Natural killer cell (primary cell): ENCODE results near the gene MTOR. TPM values are rescaled to one million over a fixed set of nuclear protein-coding genes. Genes with fewer than 3 reads are reported as not detected.

Experiments used
- ATAC-seq, 3 donors: fragments of 150-1000 bp in 2 of 3; fragments of 200-7000 bp in 1 of 3; cut with Tn5 transposase; 1 replicate in 1 of 3; 2 replicates in 2 of 3; pipeline ENCODE4 v1.10.0; 2021; ENCODE audit warnings: mild to moderate bottlenecking in 2 of 3, moderate library complexity in 2 of 3
- DNase-seq, 2 donors: peaks; one replicate each; pipeline versions ENCODE4 v3.0.0 to v3.0.0-alpha.2; 2013 to 2021; ENCODE audit warnings: mixed read lengths in 1 of 2
- H3K27ac ChIP-seq: one replicate; pipeline ENCODE4 v1.5.1; 2013; ENCODE audit warnings: mild to moderate bottlenecking, low read length
- H3K27me3 ChIP-seq: one replicate; pipeline ENCODE4 v1.6.1; 2013; ENCODE audit warnings: low read length; ENCODE audit not compliant: control insufficient read depth, insufficient read depth
- H3K36me3 ChIP-seq: one replicate; pipeline ENCODE4 v1.6.1; 2013; ENCODE audit warnings: low read length; ENCODE audit not compliant: control insufficient read depth, insufficient read depth
- H3K4me1 ChIP-seq: one replicate; pipeline ENCODE4 v1.6.1; 2013; ENCODE audit warnings: low read length; ENCODE audit not compliant: control insufficient read depth, insufficient read depth
- H3K4me3 ChIP-seq: one replicate; pipeline ENCODE4 v1.5.1; 2013; ENCODE audit warnings: low read length
- H3K9me3 ChIP-seq: one replicate; pipeline ENCODE4 v1.6.1; 2013; ENCODE audit warnings: low read length; ENCODE audit not compliant: control insufficient read depth, insufficient read depth
- H3K27ac Mint-ChIP-seq, 2 donors: one replicate each; pipeline ENCODE4 v1.8.0; 2022; ENCODE audit warnings: mild to moderate bottlenecking in 2 of 2, mixed read lengths in 2 of 2, moderate library complexity in 1 of 2
- H3K27me3 Mint-ChIP-seq, 2 donors: one replicate each; pipeline ENCODE4 v1.8.0; 2022; ENCODE audit warnings: low read depth in 2 of 2, mixed read lengths in 2 of 2
- H3K36me3 Mint-ChIP-seq: one replicate; pipeline ENCODE4 v1.8.0; 2022; ENCODE audit warnings: mixed read lengths
- H3K4me1 Mint-ChIP-seq, 2 donors: one replicate each; pipeline ENCODE4 v1.8.0; 2022; ENCODE audit warnings: mixed read lengths in 2 of 2
- H3K4me3 Mint-ChIP-seq: one replicate; pipeline ENCODE4 v1.8.0; 2022; ENCODE audit warnings: mild to moderate bottlenecking, moderate library complexity, mixed read lengths
- H3K9me3 Mint-ChIP-seq, 2 donors: one replicate each; pipeline ENCODE4 v1.8.0; 2022; ENCODE audit warnings: mixed read lengths in 2 of 2
- CTCF ChIP-seq: fragments of 200-600 bp; IDR thresholded peaks from one replicate; pipeline ENCODE4 v1.8.0; 2022; ENCODE audit warnings: antibody characterized with exemption
- WGBS: methylation state at CpG from one replicate; pipeline ENCODE4 v1.1.7; 2013; ENCODE audit warnings: missing lambda C conversion rate; ENCODE audit not compliant: insufficient coverage; 5-methylcytosine and 5-hydroxymethylcytosine counted together
- intact Hi-C: fragments of 100-400 bp; cut with micrococcal nuclease; formaldehyde crosslinking; loops from one replicate; pipeline ENCODE4 v1.14.2; 2022
- total RNA-seq, 4 donors: library from RNA; stranded (reverse); fragments of 120-200 nt in 1 of 4; gene quantifications; one replicate each; pipeline versions ENCODE4 v1.2.3 to v1.2.4, GENCODE V29; 2013 to 2022

Gene MTOR
- total RNA-seq, 3 donors from 2014 or later (not counting 1 experiment from before 2014, with no cell fraction given): 42.7 to 54.6 (median 43.7) TPM

- no peak overlapping the region for H3K27ac ChIP-seq
- no peak overlapping the region for H3K4me3 Mint-ChIP-seq
- no peaks in the 10 kb centered on the region for H3K4me1 ChIP-seq
- intact Hi-C loops: no loop called here
- peaks cover 23% of the 10 kb centered on the region for H3K36me3 ChIP-seq
- no peaks in the 10 kb centered on the region for H3K36me3 Mint-ChIP-seq
- H3K9me3 Mint-ChIP-seq: no peaks in the 10 kb centered on the region
- 62% methylated on average over 8 of the region's 8 CpGs for WGBS
- no peak for TF ChIP-seq CTCF
- DNase-seq (no peak), ATAC-seq (no peak)
- H3K27ac Mint-ChIP-seq: no peak overlapping the region
- no peaks in the 10 kb centered on the region for H3K27me3 ChIP-seq
- H3K27me3 Mint-ChIP-seq: no peaks in the 10 kb centered on the region
- H3K9me3 ChIP-seq: no peaks in the 10 kb centered on the region
- H3K4me1 Mint-ChIP-seq: peaks cover 0 to 8% of the 10 kb centered on the region in 2 donors
- H3K4me3 ChIP-seq: no peak overlapping the region
Observed at GRCh38 chr1:11294951-11295350, 32.6 kb upstream of the MTOR start.

GRCh38 chr1:11293856-11294255 is 31.5 kb upstream of the MTOR start:
- intact Hi-C loops: no loop called here
- Histone ChIP-seq H3K36me3 (peaks cover 27% of the 10 kb centered on the region), H3K4me1 (no peaks in the 10 kb centered on the region), H3K27ac (no peak overlapping the region), H3K27me3 (no peaks in the 10 kb centered on the region), H3K9me3 (no peaks in the 10 kb centered on the region), H3K4me3 (no peak overlapping the region)
- Mint-ChIP-seq H3K27ac (no peak overlapping the region), H3K4me3 (no peak overlapping the region), H3K4me1 (peaks cover 0 to 8% of the 10 kb centered on the region in 2 donors), H3K9me3 (no peaks in the 10 kb centered on the region), H3K36me3 (no peaks in the 10 kb centered on the region), H3K27me3 (no peaks in the 10 kb centered on the region)
- 97% methylated on average over 6 of the region's 6 CpGs for WGBS
- no peak for TF ChIP-seq CTCF
- DNase-seq (no peak), ATAC-seq (no peak)

- Histone ChIP-seq H3K27ac (no peak overlapping the region), H3K4me3 (no peak overlapping the region), H3K27me3 (no peaks in the 10 kb centered on the region), H3K36me3 (peaks cover 40% of the 10 kb centered on the region), H3K9me3 (no peaks in the 10 kb centered on the region), H3K4me1 (no peaks in the 10 kb centered on the region)
- Mint-ChIP-seq H3K36me3 (no peaks in the 10 kb centered on the region), H3K27ac (no peak overlapping the region), H3K9me3 (no peaks in the 10 kb centered on the region), H3K4me3 (no peak overlapping the region), H3K4me1 (peaks cover 0 to 8% of the 10 kb centered on the region in 2 donors), H3K27me3 (no peaks in the 10 kb centered on the region)
- no peak for ATAC-seq
- no peak for DNase-seq
- intact Hi-C loops: no loop called here
- no peak for TF ChIP-seq CTCF
- WGBS: 100% methylated on average over 2 of the region's 2 CpGs
Observed at GRCh38 chr1:11291049-11291448, 28.7 kb upstream of the MTOR start.

- H3K36me3 Mint-ChIP-seq: no peaks in the 10 kb centered on the region
- H3K27me3 Mint-ChIP-seq: no peaks in the 10 kb centered on the region
- Histone ChIP-seq H3K36me3 (peaks cover 38% of the 10 kb centered on the region), H3K4me1 (no peaks in the 10 kb centered on the region), H3K4me3 (no peak overlapping the region), H3K9me3 (no peaks in the 10 kb centered on the region), H3K27me3 (no peaks in the 10 kb centered on the region), H3K27ac (no peak overlapping the region)
- no peak for ATAC-seq
- 97% methylated on average over 5 of the region's 5 CpGs for WGBS
- DNase-seq: no peak
- no peak for TF ChIP-seq CTCF
- H3K27ac Mint-ChIP-seq: no peak overlapping the region
- intact Hi-C loops: no loop called here
- H3K9me3 Mint-ChIP-seq: no peaks in the 10 kb centered on the region
- no peak overlapping the region for H3K4me3 Mint-ChIP-seq
- peaks cover 0 to 16% of the 10 kb centered on the region in 2 donors for H3K4me1 Mint-ChIP-seq
Observed at GRCh38 chr1:11289064-11289463, 26.7 kb upstream of the MTOR start.
